DND-41 (cell line): Measurements from ENCODE around the gene MXD3.

ENCODE experiments used
- ATAC-seq: fragments of 200-7000 bp; cut with Tn5 transposase; 3 replicates; pipeline ENCODE4 v1.9.1; 2021; ENCODE audit warnings: low read depth; ENCODE audit not compliant: insufficient read depth
- DNase-seq: peaks from one replicate; pipeline ENCODE4 v3.0.0-alpha.2; 2020
- H2AFZ ChIP-seq: 2 replicates; pipeline ENCODE4 v1.6.0; 2012; ENCODE audit warnings: low read depth, low read length
- H3K27ac ChIP-seq: 2 replicates; pipeline ENCODE4 v1.5.1; 2012; ENCODE audit warnings: low read length, inconsistent platforms
- H3K27me3 ChIP-seq: fragments of 200-600 bp; sonication (generic); 2 replicates; pipeline ENCODE4 v1.6.0; 2012; ENCODE audit warnings: low read length, mild to moderate bottlenecking, inconsistent platforms; ENCODE audit not compliant: insufficient read depth, poor library complexity
- H3K36me3 ChIP-seq: 2 replicates; pipeline ENCODE4 v1.5.1; 2012; ENCODE audit warnings: low read length, inconsistent platforms; ENCODE audit not compliant: insufficient read depth
- H3K4me1 ChIP-seq: 2 replicates; pipeline ENCODE4 v1.5.1; 2012; ENCODE audit warnings: mild to moderate bottlenecking, low read length; ENCODE audit not compliant: insufficient read depth
- H3K4me2 ChIP-seq: 2 replicates; pipeline ENCODE4 v1.6.0; 2012; ENCODE audit warnings: mild to moderate bottlenecking, moderate library complexity, low read length, inconsistent platforms; ENCODE audit not compliant: insufficient read depth
- H3K4me3 ChIP-seq, 2 experiments: fragments of 200-600 bp in 1 of 2; shearing (Covaris generic) in 1 of 2; 2 replicates each; pipeline ENCODE4 v1.5.1; 2012 to 2016; ENCODE audit warnings: inconsistent platforms in 2 of 2, low read length in 2 of 2, mild to moderate bottlenecking in 2 of 2, low read depth in 1 of 2, moderate library complexity in 1 of 2
- H3K79me2 ChIP-seq: 2 replicates; pipeline ENCODE4 v1.6.0; 2012; ENCODE audit warnings: low read length, inconsistent platforms; ENCODE audit not compliant: insufficient read depth
- H3K9ac ChIP-seq: 2 replicates; pipeline ENCODE4 v1.6.0; 2012; ENCODE audit warnings: low read depth, mild to moderate bottlenecking, inconsistent platforms, low read length, moderate library complexity
- H3K9me3 ChIP-seq: 2 replicates; pipeline ENCODE4 v1.5.1; 2012; ENCODE audit warnings: low read length, moderate library complexity, mild to moderate bottlenecking, inconsistent platforms; ENCODE audit not compliant: insufficient read depth, severe bottlenecking
- H4K20me1 ChIP-seq: 2 replicates; pipeline ENCODE4 v1.6.0; 2012; ENCODE audit warnings: low read length; ENCODE audit not compliant: insufficient read depth
- CTCF ChIP-seq: IDR thresholded peaks from 2 replicates; pipeline ENCODE4 v1.5.1; 2012; ENCODE audit warnings: borderline replicate concordance, low read length, moderate library complexity, mild to moderate bottlenecking; ENCODE audit not compliant: poor library complexity, severe bottlenecking; ENCODE audit errors: extremely low read depth
- EZH2 ChIP-seq: IDR thresholded peaks from 3 replicates; pipeline ENCODE4 v1.6.1; 2012; ENCODE audit warnings: borderline replicate concordance, low read depth, mild to moderate bottlenecking, moderate library complexity, low read length, inconsistent platforms; ENCODE audit not compliant: severe bottlenecking

Gene MXD3

DNA sequence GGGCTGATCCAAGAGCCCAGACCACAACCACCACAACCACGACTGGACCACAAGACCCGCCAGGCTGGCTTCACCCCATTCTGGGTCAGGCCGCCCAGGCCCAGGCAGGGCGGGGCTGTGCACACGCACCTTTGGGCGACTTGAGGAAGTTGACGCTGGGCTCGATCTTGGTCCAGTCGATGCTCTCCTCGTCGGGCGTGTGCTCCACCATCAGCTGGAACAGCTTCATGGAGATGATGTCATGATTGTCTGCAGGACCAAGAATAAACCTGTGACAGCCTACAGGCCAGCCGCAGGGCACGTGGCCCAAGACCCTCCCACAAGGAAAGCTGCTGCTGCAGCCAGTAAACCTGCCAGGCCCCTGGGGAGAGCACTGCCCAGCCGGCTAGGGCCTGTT lies 22.5 kb upstream of the MXD3 start:
- DNase-seq (no peak), ATAC-seq (no peak)
- Histone ChIP-seq H3K9ac (no peak overlapping the region), H2AFZ (no peak overlapping the region), H3K4me2 (no peak overlapping the region), H3K9me3 (no peaks in the 10 kb centered on the region), H3K79me2 (peaks cover 6% of the 10 kb centered on the region), H4K20me1 (peaks cover 38% of the 10 kb centered on the region; the same call in 1 of the 2 replicates), H3K36me3 (peaks cover 91% of the 10 kb centered on the region), H3K27me3 (no peaks in the 10 kb centered on the region), H3K27ac (no peak overlapping the region), H3K4me3 (no peak overlapping the region), H3K4me1 (no peaks in the 10 kb centered on the region)
- TF ChIP-seq EZH2 (no peak), CTCF (no peak)

- H3K9ac ChIP-seq, result no peak overlapping the region
- H3K4me1 ChIP-seq, result no peaks in the 10 kb centered on the region
- no peak overlapping the region for H2AFZ ChIP-seq
- no peaks in the 10 kb centered on the region for H3K9me3 ChIP-seq
- H3K79me2 ChIP-seq, result no peaks in the 10 kb centered on the region; the same call in 1 of the 2 replicates
- peaks cover 85% of the 10 kb centered on the region for H3K36me3 ChIP-seq
- ATAC-seq (no peak), DNase-seq (no peak)
- no peak overlapping the region for H3K4me2 ChIP-seq
- H3K4me3 ChIP-seq, result no peak overlapping the region
- H3K27ac ChIP-seq, result no peak overlapping the region
- peaks cover 33% of the 10 kb centered on the region; the same call in 1 of the 2 replicates for H4K20me1 ChIP-seq
- no peaks in the 10 kb centered on the region for H3K27me3 ChIP-seq
- TF ChIP-seq CTCF (no peak), EZH2 (no peak)
These were observed 21.9 kb upstream of the MXD3 start for GRCh38 chr5:177333420-177334154.

GRCh38 chr5:177332896-177333260 lies 21.2 kb upstream of the MXD3 start:
- Histone ChIP-seq H3K27ac (no peak overlapping the region), H3K4me1 (no peaks in the 10 kb centered on the region), H3K9ac (no peak overlapping the region), H3K36me3 (peaks cover 78% of the 10 kb centered on the region), H4K20me1 (peaks cover 25% of the 10 kb centered on the region; the same call in 1 of the 2 replicates), H3K4me3 (no peak overlapping the region), H3K79me2 (no peaks in the 10 kb centered on the region), H3K9me3 (no peaks in the 10 kb centered on the region), H2AFZ (no peak overlapping the region), H3K27me3 (no peaks in the 10 kb centered on the region), H3K4me2 (no peak overlapping the region)
- ATAC-seq, result no peak
- TF ChIP-seq EZH2, result no peak
- DNase-seq, result no peak

GRCh38 chr5:177332031-177332895 lies 20.6 kb upstream of the MXD3 start:
- Histone ChIP-seq H3K79me2 (no peaks in the 10 kb centered on the region), H3K27ac (no peak overlapping the region), H3K4me1 (no peaks in the 10 kb centered on the region), H3K4me3 (no peak overlapping the region), H3K36me3 (peaks cover 72% of the 10 kb centered on the region), H3K27me3 (no peaks in the 10 kb centered on the region), H4K20me1 (peaks cover 23% of the 10 kb centered on the region; the same call in 1 of the 2 replicates), H2AFZ (no peak overlapping the region), H3K9ac (no peak overlapping the region), H3K4me2 (no peak overlapping the region), H3K9me3 (no peaks in the 10 kb centered on the region)
- TF ChIP-seq EZH2 (no peak), CTCF (no peak)
- DNase-seq (no peak), ATAC-seq (no peak)
